Large intestine (tissue), 3 donors: ENCODE results near the gene MAP6. TPM values are rescaled to one million over a fixed set of nuclear protein-coding genes. Genes with fewer than 3 reads are reported as not detected.

Source experiments
- DNase-seq, 2 donors: peaks; one replicate each; pipeline versions ENCODE4 v3.0.0 to v3.0.0-alpha.2; 2013
- H3K27ac ChIP-seq: one replicate; pipeline ENCODE4 v1.5.1; 2013; ENCODE audit warnings: low read length
- H3K27me3 ChIP-seq: 2 replicates; pipeline ENCODE4 v1.6.1; 2013; ENCODE audit warnings: low read length; ENCODE audit not compliant: control insufficient read depth, insufficient read depth
- H3K36me3 ChIP-seq: 2 replicates; pipeline ENCODE4 v1.6.1; 2013; ENCODE audit warnings: low read length; ENCODE audit not compliant: control insufficient read depth, insufficient read depth
- H3K4me1 ChIP-seq: one replicate; pipeline ENCODE4 v1.6.1; 2013; ENCODE audit warnings: low read length; ENCODE audit not compliant: control insufficient read depth, insufficient read depth
- H3K4me3 ChIP-seq: one replicate; pipeline ENCODE4 v1.5.1; 2013; ENCODE audit warnings: low read length
- H3K9me3 ChIP-seq: one replicate; pipeline ENCODE4 v1.6.1; 2013; ENCODE audit warnings: mild to moderate bottlenecking, low read depth, low read length, moderate library complexity; ENCODE audit not compliant: control insufficient read depth
- WGBS: methylation state at CpG from one replicate; pipeline ENCODE4 v1.1.5; 2013; ENCODE audit warnings: low lambda C conversion rate; ENCODE audit not compliant: insufficient coverage; 5-methylcytosine and 5-hydroxymethylcytosine counted together
- polyA plus RNA-seq: library from polyadenylated mRNA; unstranded; fragments of 120-200 nt; gene quantifications from one replicate; pipeline ENCODE4 v1.2.1, GENCODE V29; 2013

MAP6 gene
- polyA plus RNA-seq, 1 donor: 20.1 TPM

DNA sequence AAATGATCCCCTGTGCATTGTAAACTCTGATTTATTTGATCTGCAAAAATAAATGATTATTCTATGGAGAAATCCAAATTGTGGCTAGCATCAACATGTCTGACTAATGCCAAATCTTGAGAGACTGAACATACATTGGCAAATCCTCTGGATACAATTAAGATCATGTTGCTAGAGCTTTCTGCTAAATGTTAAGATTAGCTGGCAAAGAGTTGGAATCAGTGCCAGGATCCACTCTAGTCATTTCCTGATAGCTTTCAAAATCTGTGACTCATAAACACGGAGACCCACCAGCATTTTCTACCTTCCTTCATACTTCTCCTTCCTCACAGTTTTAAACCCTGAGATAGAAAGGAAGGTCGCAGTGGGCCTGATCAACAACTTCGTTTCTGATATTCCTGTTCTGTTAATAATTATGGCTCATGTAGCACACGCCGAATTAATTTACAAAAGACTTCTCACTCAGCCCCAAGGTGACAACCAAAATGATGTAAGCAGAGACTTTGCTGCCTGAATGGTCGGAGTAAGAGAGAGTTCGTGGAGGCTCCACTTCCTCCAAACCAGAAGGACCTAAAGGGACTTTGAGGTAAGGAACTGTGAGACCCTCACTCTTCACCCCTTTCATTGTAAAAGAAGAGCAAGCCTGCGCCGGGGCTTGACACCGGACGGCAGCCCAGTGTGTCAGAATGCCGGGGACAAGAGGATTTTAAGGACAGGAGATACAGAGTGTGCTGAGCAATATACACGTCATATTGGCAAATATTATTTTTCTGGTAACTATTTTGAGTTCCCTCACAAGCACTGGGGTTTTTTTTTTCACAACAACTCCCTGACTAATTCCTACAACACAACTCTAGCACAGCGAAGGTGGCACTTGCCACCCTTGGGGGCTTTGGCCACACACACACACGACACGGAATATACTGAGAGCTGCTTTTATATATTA is 64.8 kb downstream of the MAP6 start:
- Histone ChIP-seq H3K4me1 (peaks cover 6% of the 10 kb centered on the region), H3K4me3 (no peak overlapping the region), H3K27ac (no peak overlapping the region), H3K36me3 (no peaks in the 10 kb centered on the region), H3K9me3 (no peaks in the 10 kb centered on the region), H3K27me3 (no peaks in the 10 kb centered on the region)
- WGBS: 94% methylated on average over 3 of the region's 16 CpGs
- no peak for DNase-seq

DNA sequence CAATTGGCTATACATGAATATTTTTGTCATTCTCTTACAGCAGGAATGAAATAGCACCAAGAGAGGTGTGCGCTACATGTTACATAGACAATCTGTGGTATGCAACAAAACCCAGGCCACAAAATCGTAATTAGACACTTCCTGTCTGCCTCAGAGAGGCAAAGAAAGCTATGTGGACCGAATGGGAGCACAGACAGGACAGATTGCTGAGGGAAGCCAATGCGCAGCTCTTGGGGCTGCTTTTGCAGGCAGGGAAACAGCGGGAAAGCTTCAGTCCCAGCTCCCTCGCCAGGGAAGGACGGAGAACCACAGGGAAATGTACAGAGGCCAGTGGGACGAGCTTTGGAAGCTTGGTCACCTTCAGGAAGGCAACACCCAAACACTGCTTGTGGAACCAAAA is 65.9 kb downstream of the MAP6 start:
- H3K4me3 ChIP-seq: no peak overlapping the region
- DNase-seq: no peak
- H3K4me1 ChIP-seq: peaks cover 14% of the 10 kb centered on the region
- H3K27ac ChIP-seq: no peak overlapping the region
- no peaks in the 10 kb centered on the region for H3K27me3 ChIP-seq
- WGBS: no CpG with 5 or more reads among the region's 8 CpGs
- H3K36me3 ChIP-seq: no peaks in the 10 kb centered on the region
- no peaks in the 10 kb centered on the region for H3K9me3 ChIP-seq

DNA sequence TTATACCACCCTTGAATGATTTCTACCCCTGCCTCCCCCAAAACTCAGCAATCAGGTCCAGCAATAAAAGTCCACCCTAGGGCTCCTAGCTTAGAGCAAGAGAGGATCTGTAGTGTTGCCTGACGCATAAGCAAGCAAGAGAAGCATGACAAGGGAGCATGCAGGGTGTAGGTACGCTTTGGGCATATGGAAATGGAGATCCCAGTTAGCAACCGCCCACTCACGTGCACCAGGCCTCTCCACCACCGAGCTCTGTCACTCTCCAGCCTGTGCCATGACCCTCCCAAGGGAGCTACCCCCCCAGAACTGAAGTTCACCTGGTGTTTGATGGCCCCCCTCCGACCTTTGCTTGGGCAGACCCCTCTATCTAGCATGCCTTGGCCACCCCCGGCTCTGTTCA is 67.3 kb downstream of the MAP6 start:
- Histone ChIP-seq H3K27me3 (no peaks in the 10 kb centered on the region), H3K4me3 (no peak overlapping the region), H3K27ac (no peak overlapping the region), H3K36me3 (no peaks in the 10 kb centered on the region), H3K4me1 (peaks cover 14% of the 10 kb centered on the region), H3K9me3 (no peaks in the 10 kb centered on the region)
- DNase-seq: no peak
- WGBS: no CpG with 5 or more reads among the region's 7 CpGs

DNA sequence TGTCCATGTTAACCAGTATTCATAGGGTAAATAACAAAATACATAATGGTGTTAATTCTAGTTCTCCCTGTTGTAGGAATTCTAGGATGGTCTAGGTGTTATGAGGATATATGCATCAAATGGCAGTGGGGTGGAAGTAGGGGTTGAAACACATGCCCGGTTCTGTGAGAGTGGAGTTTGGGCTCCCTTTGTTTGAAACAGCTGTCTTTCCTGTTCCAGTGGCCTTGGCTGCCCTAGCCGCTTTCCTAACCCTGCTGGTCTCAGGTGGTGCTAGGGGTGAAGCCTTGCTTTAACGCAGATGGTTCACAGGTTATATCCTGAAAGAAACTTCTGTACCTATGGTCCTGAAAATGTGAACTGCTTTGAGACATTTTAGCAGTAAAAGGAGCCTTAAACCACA is 68.5 kb downstream of the MAP6 start:
- H3K36me3 ChIP-seq: no peaks in the 10 kb centered on the region
- no peaks in the 10 kb centered on the region for H3K27me3 ChIP-seq
- peaks cover 14% of the 10 kb centered on the region for H3K4me1 ChIP-seq
- no peak overlapping the region for H3K4me3 ChIP-seq
- no CpG with 5 or more reads among the region's 3 CpGs for WGBS
- no peak overlapping the region for H3K27ac ChIP-seq
- H3K9me3 ChIP-seq: no peaks in the 10 kb centered on the region
- no peak for DNase-seq

GRCh38 chr11:75598900-75599299 is 69.9 kb downstream of the MAP6 start:
- Histone ChIP-seq H3K36me3 (no peaks in the 10 kb centered on the region), H3K9me3 (no peaks in the 10 kb centered on the region), H3K4me1 (peaks cover 18% of the 10 kb centered on the region), H3K4me3 (no peak overlapping the region), H3K27ac (no peak overlapping the region), H3K27me3 (no peaks in the 10 kb centered on the region)
- no peak for DNase-seq
- no CpG with 5 or more reads among the region's 7 CpGs for WGBS

GRCh38 chr11:75598264-75598663 is 70.6 kb downstream of the MAP6 start:
- H3K36me3 ChIP-seq: no peaks in the 10 kb centered on the region
- peaks cover 23% of the 10 kb centered on the region for H3K4me1 ChIP-seq
- no peaks in the 10 kb centered on the region for H3K9me3 ChIP-seq
- H3K27me3 ChIP-seq: no peaks in the 10 kb centered on the region
- no peak overlapping the region for H3K4me3 ChIP-seq
- no peak overlapping the region for H3K27ac ChIP-seq
- DNase-seq: no peak

- DNase-seq: peak in 1 of 2 donors; percentile 40
- no CpG with 5 or more reads among the region's 4 CpGs for WGBS
- no peak overlapping the region for H3K4me3 ChIP-seq
- peaks cover 28% of the 10 kb centered on the region for H3K4me1 ChIP-seq
- no peaks in the 10 kb centered on the region for H3K27me3 ChIP-seq
- no peaks in the 10 kb centered on the region for H3K9me3 ChIP-seq
- no peak overlapping the region for H3K27ac ChIP-seq
- H3K36me3 ChIP-seq: no peaks in the 10 kb centered on the region
Observed at GRCh38 chr11:75597636-75598035, 71.2 kb downstream of the MAP6 start.

GRCh38 chr11:75596914-75597313 is 71.9 kb downstream of the MAP6 start:
- Histone ChIP-seq H3K27ac (no peak overlapping the region), H3K36me3 (no peaks in the 10 kb centered on the region), H3K27me3 (no peaks in the 10 kb centered on the region), H3K9me3 (no peaks in the 10 kb centered on the region), H3K4me3 (no peak overlapping the region), H3K4me1 (peaks cover 35% of the 10 kb centered on the region)
- no peak for DNase-seq
- whole genome bisulfite sequencing: no CpG with 5 or more reads among the region's 4 CpGs

GRCh38 chr11:75595429-75595828 is 73.4 kb downstream of the MAP6 start:
- H3K27me3 ChIP-seq: no peaks in the 10 kb centered on the region
- no CpG with 5 or more reads among the region's 2 CpGs for WGBS

DNA sequence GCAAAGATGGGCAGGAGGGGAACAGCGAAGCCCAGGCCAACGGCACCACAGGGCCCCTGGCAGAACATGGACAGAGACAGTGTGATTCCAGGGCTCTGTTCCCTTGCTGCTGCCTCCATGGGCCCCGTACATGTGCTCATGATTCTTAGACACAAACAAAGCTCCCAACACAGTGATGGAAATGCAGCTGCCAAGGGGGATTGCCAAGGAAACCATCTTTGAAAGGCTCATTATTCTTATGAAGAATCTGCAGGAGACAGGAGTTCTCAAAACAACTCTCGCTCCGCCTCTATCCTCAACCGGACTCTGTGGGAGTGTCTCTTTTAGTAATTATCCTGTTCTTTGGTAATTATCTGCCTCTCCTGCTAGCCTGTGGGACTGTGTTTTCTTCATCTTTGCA is 74.6 kb downstream of the MAP6 start:
- H3K4me1 ChIP-seq: peaks cover 31% of the 10 kb centered on the region
- no peaks in the 10 kb centered on the region for H3K27me3 ChIP-seq
- DNase-seq: no peak
- H3K4me3 ChIP-seq: no peak overlapping the region
- no CpG with 5 or more reads among the region's 6 CpGs for WGBS
- H3K36me3 ChIP-seq: no peaks in the 10 kb centered on the region
- no peaks in the 10 kb centered on the region for H3K9me3 ChIP-seq
- H3K27ac ChIP-seq: no peak overlapping the region

More at GRCh38 chr11:75595429-75595828, 73.4 kb downstream of the MAP6 start:
- H3K4me3 ChIP-seq: no peak overlapping the region
- peaks cover 35% of the 10 kb centered on the region for H3K4me1 ChIP-seq
- no peak for DNase-seq
- H3K36me3 ChIP-seq: no peaks in the 10 kb centered on the region
- no peak overlapping the region for H3K27ac ChIP-seq
- H3K9me3 ChIP-seq: no peaks in the 10 kb centered on the region
